ENCODE results near the gene FRMD4A. TPM values are rescaled to one million over a fixed set of nuclear protein-coding genes. Genes with fewer than 3 reads are reported as not detected.

The FRMD4A gene
- total RNA-seq, 1 experiment from 2014 or later: 0.23 TPM

DNA sequence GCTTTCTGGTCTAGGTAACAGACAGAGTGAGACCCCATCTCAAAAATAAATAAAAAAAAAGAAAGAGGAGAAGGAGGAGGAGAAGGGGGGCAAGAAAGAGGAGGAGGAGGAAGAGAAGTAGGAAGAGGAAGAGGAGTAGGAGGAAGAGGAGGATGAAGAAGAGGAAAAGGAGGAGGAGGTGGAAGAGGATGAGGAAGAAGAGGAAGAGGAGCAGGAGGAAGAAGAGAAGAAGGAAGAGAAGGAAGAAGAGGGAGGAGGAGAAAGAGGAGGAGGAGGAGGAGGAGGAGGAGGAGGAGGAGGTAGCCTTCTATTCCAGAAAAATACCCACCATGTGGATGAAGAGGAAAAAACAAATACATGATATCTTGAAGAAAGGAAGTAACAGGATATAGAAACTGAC lies 172.1 kb downstream of the FRMD4A start:
- H3K27me3 Mint-ChIP-seq (ENCODE audit: insufficient read depth, unreplicated experiment): peaks cover 61% of the 10 kb centered on the region
- H3K27ac Mint-ChIP-seq (ENCODE audit: low read depth, unreplicated experiment): no peak overlapping the region
- TF ChIP-seq, protein P1, sequence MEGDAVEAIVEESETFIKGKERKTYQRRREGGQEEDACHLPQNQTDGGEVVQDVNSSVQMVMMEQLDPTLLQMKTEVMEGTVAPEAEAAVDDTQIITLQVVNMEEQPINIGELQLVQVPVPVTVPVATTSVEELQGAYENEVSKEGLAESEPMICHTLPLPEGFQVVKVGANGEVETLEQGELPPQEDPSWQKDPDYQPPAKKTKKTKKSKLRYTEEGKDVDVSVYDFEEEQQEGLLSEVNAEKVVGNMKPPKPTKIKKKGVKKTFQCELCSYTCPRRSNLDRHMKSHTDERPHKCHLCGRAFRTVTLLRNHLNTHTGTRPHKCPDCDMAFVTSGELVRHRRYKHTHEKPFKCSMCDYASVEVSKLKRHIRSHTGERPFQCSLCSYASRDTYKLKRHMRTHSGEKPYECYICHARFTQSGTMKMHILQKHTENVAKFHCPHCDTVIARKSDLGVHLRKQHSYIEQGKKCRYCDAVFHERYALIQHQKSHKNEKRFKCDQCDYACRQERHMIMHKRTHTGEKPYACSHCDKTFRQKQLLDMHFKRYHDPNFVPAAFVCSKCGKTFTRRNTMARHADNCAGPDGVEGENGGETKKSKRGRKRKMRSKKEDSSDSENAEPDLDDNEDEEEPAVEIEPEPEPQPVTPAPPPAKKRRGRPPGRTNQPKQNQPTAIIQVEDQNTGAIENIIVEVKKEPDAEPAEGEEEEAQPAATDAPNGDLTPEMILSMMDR (IDR thresholded peaks at IDR 0.05; ENCODE audit: unreplicated experiment): no peak
- ChIA-PET CTCF (interaction anchor here (1.0 kb wide), 1 partner anchor 42 kb away, joined by 3 read pairs; no protein-coding TSS in a partner anchor), POLR2A (no interaction called here)
- H3K36me3 Mint-ChIP-seq (ENCODE audit: insufficient read depth, unreplicated experiment): no peaks in the 10 kb centered on the region
- H3K4me1 Mint-ChIP-seq (ENCODE audit: insufficient read depth, unreplicated experiment): no peaks in the 10 kb centered on the region
- no peak overlapping the region for H3K4me3 Mint-ChIP-seq (ENCODE audit: unreplicated experiment)
- DNase-seq (ENCODE audit: unreplicated experiment): no peak
- peaks cover 7% of the 10 kb centered on the region for H3K9me3 Mint-ChIP-seq (ENCODE audit: unreplicated experiment)
- intact Hi-C loops (cut with micrococcal nuclease): no loop called here
- BruUV-seq (replicated peaks): no TSS peak

DNA sequence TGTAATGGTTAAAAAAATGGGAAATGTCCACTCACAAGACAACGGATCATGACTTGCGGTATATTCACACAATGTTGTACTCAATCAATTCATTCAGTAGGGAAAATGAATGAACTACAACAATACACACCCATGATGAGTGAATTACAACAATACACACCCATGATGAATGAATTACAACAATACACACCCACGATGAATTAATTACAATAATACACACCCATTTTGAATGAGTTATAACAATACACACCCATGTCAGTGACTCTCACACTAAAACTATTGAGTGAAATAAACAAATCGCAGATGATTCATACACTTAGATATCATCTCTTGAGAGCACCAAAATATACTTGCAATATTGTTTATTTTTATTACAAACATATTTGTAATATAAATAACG lies 174.6 kb downstream of the FRMD4A start:
- H3K36me3 Mint-ChIP-seq (ENCODE audit: insufficient read depth, unreplicated experiment): no peaks in the 10 kb centered on the region
- ChIA-PET CTCF (interaction anchor here (0.6 kb wide), 1 partner anchor 1471 kb away, joined by 3 read pairs; no protein-coding TSS in a partner anchor), POLR2A (no interaction called here)
- TF ChIP-seq, protein P1 (IDR thresholded peaks at IDR 0.05; ENCODE audit: unreplicated experiment): no peak
- intact Hi-C loops (cut with micrococcal nuclease): no loop called here
- H3K9me3 Mint-ChIP-seq (ENCODE audit: unreplicated experiment): peaks cover 7% of the 10 kb centered on the region
- no peak for DNase-seq (ENCODE audit: unreplicated experiment)
- no peak overlapping the region for H3K27ac Mint-ChIP-seq (ENCODE audit: low read depth, unreplicated experiment)
- H3K4me1 Mint-ChIP-seq (ENCODE audit: insufficient read depth, unreplicated experiment): no peaks in the 10 kb centered on the region
- BruUV-seq (replicated peaks): no TSS peak
- H3K27me3 Mint-ChIP-seq (ENCODE audit: insufficient read depth, unreplicated experiment): peaks cover 40% of the 10 kb centered on the region
- H3K4me3 Mint-ChIP-seq (ENCODE audit: unreplicated experiment): no peak overlapping the region

DNA sequence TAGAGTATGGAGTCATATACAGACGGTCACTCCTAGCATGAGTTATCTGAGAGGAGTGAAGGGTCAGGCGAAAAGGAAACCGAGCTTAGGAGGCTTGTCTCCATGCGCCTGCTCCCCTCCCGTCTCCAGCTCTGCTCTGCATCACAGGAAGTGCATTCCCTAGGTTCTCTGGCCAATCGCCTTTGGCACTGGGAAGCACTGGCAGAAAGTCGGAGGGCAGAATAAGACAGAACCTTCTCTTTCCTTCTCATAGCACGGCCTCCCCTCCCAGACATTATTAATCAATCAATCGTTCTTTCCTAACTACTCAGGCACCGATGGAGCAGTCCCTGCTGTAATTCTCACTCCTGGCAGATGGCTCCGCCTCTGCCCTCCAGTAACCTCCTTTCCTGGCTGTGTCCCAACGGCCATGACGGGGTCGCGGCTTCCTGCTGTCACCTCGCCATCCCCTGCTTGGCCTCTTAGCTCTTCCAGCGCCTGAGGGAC lies 177.1 kb downstream of the FRMD4A start:
- BruUV-seq (replicated peaks): no TSS peak
- TF ChIP-seq, protein P1 (IDR thresholded peaks at IDR 0.05; ENCODE audit: unreplicated experiment): no peak
- intact Hi-C loops (cut with micrococcal nuclease): no loop called here
- H3K36me3 Mint-ChIP-seq (ENCODE audit: insufficient read depth, unreplicated experiment): no peaks in the 10 kb centered on the region
- no peak for DNase-seq (ENCODE audit: unreplicated experiment)
- no peak overlapping the region for H3K4me3 Mint-ChIP-seq (ENCODE audit: unreplicated experiment)
- H3K27me3 Mint-ChIP-seq (ENCODE audit: insufficient read depth, unreplicated experiment): peaks cover 27% of the 10 kb centered on the region
- no peaks in the 10 kb centered on the region for H3K4me1 Mint-ChIP-seq (ENCODE audit: insufficient read depth, unreplicated experiment)
- POLR2A ChIA-PET: interaction anchor here (0.7 kb wide), 1 partner anchor 396 kb away, joined by 3 read pairs; no protein-coding TSS in a partner anchor
- H3K27ac Mint-ChIP-seq (ENCODE audit: low read depth, unreplicated experiment): no peak overlapping the region
- CTCF ChIA-PET: interaction anchor here (0.5 kb wide), 1 partner anchor 541 kb away, joined by 3 read pairs; no protein-coding TSS in a partner anchor
- H3K9me3 Mint-ChIP-seq (ENCODE audit: unreplicated experiment): peaks cover 2% of the 10 kb centered on the region

DNA sequence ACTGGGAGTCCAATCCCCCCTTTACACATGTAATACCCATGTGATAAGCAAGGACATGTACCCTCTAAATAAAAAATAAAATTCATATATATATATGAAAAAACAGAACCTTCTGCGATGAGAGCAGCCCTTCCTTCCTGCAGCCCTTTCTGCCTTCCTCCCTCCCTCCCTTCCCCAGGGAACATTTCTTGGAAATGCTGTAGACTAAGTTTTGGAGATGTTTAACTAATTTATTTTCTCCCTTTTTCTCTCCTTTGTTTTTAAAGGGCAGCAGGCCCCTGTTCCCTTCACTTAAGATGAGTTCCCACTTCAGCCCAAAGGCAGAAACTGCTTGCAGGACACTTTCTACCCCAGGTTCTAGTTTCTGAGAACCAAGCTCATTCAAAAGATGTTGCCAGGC lies 179.2 kb downstream of the FRMD4A start:
- H3K4me3 Mint-ChIP-seq (ENCODE audit: unreplicated experiment): no peak overlapping the region
- CTCF ChIA-PET: interaction anchor here (0.7 kb wide), 1 partner anchor 288 kb away, joined by 3 read pairs; no protein-coding TSS in a partner anchor
- peaks cover 14% of the 10 kb centered on the region for H3K27me3 Mint-ChIP-seq (ENCODE audit: insufficient read depth, unreplicated experiment)
- DNase-seq (ENCODE audit: unreplicated experiment): no peak
- peaks cover under 1% of the 10 kb centered on the region for H3K4me1 Mint-ChIP-seq (ENCODE audit: insufficient read depth, unreplicated experiment)
- no TSS peak for BruUV-seq (replicated peaks)
- TF ChIP-seq, protein P1 (IDR thresholded peaks at IDR 0.05; ENCODE audit: unreplicated experiment): no peak
- POLR2A ChIA-PET: interaction anchor here (1.5 kb wide), 1 partner anchor 11 kb away, joined by 3 read pairs; no protein-coding TSS in a partner anchor
- no peaks in the 10 kb centered on the region for H3K36me3 Mint-ChIP-seq (ENCODE audit: insufficient read depth, unreplicated experiment)
- intact Hi-C loops (cut with micrococcal nuclease): no loop called here
- no peaks in the 10 kb centered on the region for H3K9me3 Mint-ChIP-seq (ENCODE audit: unreplicated experiment)
- no peak overlapping the region for H3K27ac Mint-ChIP-seq (ENCODE audit: low read depth, unreplicated experiment)

All from MCF 10A (cell line).